ENCODE results near the gene EPS8L2. TPM values are rescaled to one million over a fixed set of nuclear protein-coding genes. Genes with fewer than 3 reads are reported as not detected.
A peak's percentile ranks its signal among the peaks of the same experiment; 100 is the strongest.

Gene EPS8L2
- total and polyA plus RNA-seq, 2 of the 13 experiments (the other 11 are each of a cell fraction or from before 2014, with no cell fraction given) = 89.3 to 416 TPM

- intact Hi-C loops (cut with micrococcal nuclease; ENCODE audit: unreplicated experiment) = loop anchor here (10.0 kb wide), 1 partner anchor 48 kb away; no protein-coding TSS in a partner anchor
- in situ Hi-C loops (cut with HindIII; ENCODE audit: extremely low pct_ligation_motif_present, low pct_unique_long_range_greater_than_20kb) = no loop called here
- Histone ChIP-seq H3K4me2 (ENCODE audit: low read depth, low read length) (peak overlapping the region; percentile 82; the same call in 1 of the 2 replicates), H3K27ac (ENCODE audit: extremely low read length, insufficient read depth, low read length) (peak overlapping the region; percentile 96), H3K36me3 (replicated peaks in 1 of 2; ENCODE audit: control insufficient read depth in 1 of 2, insufficient read depth in 2 of 2, low read length in 2 of 2) (peaks cover 2 to 8% of the 10 kb centered on the region in 2 experiments; a peak in 4 of 5 replicates), H2AFZ (ENCODE audit: low read length) (no peak overlapping the region), H3K27me3 (ENCODE audit: control insufficient read depth in 1 of 2, insufficient read depth in 2 of 2, low read length in 2 of 2) (no peaks in the 10 kb centered on the region; a peak in 1 of 5 replicates), H3K9ac (ENCODE audit: insufficient read depth, low read depth, low read length) (0 out of 2 replicates have a peak overlapping the region, but pooled peaks have one; percentile 46), H4K20me1 (ENCODE audit: insufficient read depth, low read length) (no peaks in the 10 kb centered on the region), H3K4me1 (ENCODE audit: insufficient read depth, low read length) (peaks cover 66% of the 10 kb centered on the region), H3K79me2 (ENCODE audit: insufficient read depth, low read length) (peaks cover 24% of the 10 kb centered on the region), H3K9me3 (ENCODE audit: low read length) (no peaks in the 10 kb centered on the region), H3K4me3 (replicated peaks in 1 of 3; ENCODE audit: insufficient read depth in 1 of 3, low read depth in 2 of 3, low read length in 3 of 3) (no peak overlapping the region)
- ChIA-PET POLR2A (interaction anchor here (1.7 to 7.9 kb wide), 3 partner anchors 6 to 21 kb away, joined by 7 to 203 read pairs (median 191); partner anchors contain the start of genes DEAF1 and TMEM80), CTCF (ENCODE audit: low intra/inter-chr PET ratio, low total read pairs) (no interaction called here)
- WGBS (ENCODE audit: low lambda C conversion rate) = 94% methylated on average over 5 of the region's 26 CpGs
- FAIRE-seq (no peak), DNase-seq (ENCODE audit: low spot score) (no peak), ATAC-seq (no peak)
- no TSS peak for BruUV-seq (replicated peaks)
- no peak for TF ChIP-seq TBL1XR1 (IDR thresholded peaks at IDR 0.05; ENCODE audit: borderline replicate concordance, low read length, partially characterized antibody)
- no peak for TF ChIP-seq MED8 (CRISPR knock-in tag; IDR thresholded peaks at IDR 0.05; ENCODE audit: insufficient replicate concordance)
- no peak for TF ChIP-seq ZBTB1 (CRISPR knock-in tag; IDR thresholded peaks at IDR 0.05; ENCODE audit: borderline replicate concordance)
- no peak for TF ChIP-seq ZNF501 (CRISPR knock-in tag; IDR thresholded peaks at IDR 0.05)
- TF ChIP-seq ARNT (IDR thresholded peaks at IDR 0.05) = no peak
- TF ChIP-seq BCL3 (CRISPR knock-in tag; IDR thresholded peaks at IDR 0.05) = no peak
- peak; percentile 93 for TF ChIP-seq AGO2 (optimal IDR thresholded peaks at IDR 0.05; ENCODE audit: low read depth, low read length)
- no peak for TF ChIP-seq KDM2A (CRISPR knock-in tag; IDR thresholded peaks at IDR 0.05; ENCODE audit: borderline replicate concordance, low read depth)
- no peak for TF ChIP-seq PLSCR1 (CRISPR knock-in tag; IDR thresholded peaks at IDR 0.05; ENCODE audit: borderline replicate concordance)
- TF ChIP-seq HNRNPL (IDR thresholded peaks at IDR 0.05; ENCODE audit: low read depth, low read length) = peak; percentile 92; the same call in 1 of the 2 replicates
- TF ChIP-seq SMAD3 (CRISPR knock-in tag; IDR thresholded peaks at IDR 0.05) = no peak
- TF ChIP-seq ZNF589 (CRISPR knock-in tag; conservative IDR thresholded peaks at IDR 0.05) = no peak
- TF ChIP-seq TRAFD1 (CRISPR knock-in tag; IDR thresholded peaks at IDR 0.05; ENCODE audit: borderline replicate concordance) = no peak
- no peak for TF ChIP-seq LCORL (IDR thresholded peaks at IDR 0.05)
- TF ChIP-seq LCORL (CRISPR knock-in tag; IDR thresholded peaks at IDR 0.05) = no peak
- TF ChIP-seq MLLT10 (CRISPR knock-in tag; IDR thresholded peaks at IDR 0.05) = no peak
- no peak for TF ChIP-seq SATB2 (CRISPR knock-in tag; IDR thresholded peaks at IDR 0.05)
- TF ChIP-seq ASH2L (IDR thresholded peaks at IDR 0.05; ENCODE audit: insufficient read length, low read depth, low read length) = no peak
- TF ChIP-seq ZNF577 (CRISPR knock-in tag; IDR thresholded peaks at IDR 0.05; ENCODE audit: borderline replicate concordance, low read depth) = no peak
- TF ChIP-seq SUZ12 (IDR thresholded peaks at IDR 0.05; ENCODE audit: low read depth, low read length) = no peak
Observed at GRCh38 chr11:702462-703461, 3.3 kb upstream of the EPS8L2 start.

All from HepG2 (cell line).